ENCODE results near the gene UBE2U.
"Not testable (repeated sequence)": the region's sequence is repeated elsewhere in the genome, so short reads cannot be mapped to it uniquely, and the experiment has no call there.

The UBE2U gene

GRCh38 chr1:64240206-64240605 lies 36.8 kb downstream of the UBE2U start:
- no peak for DNase-seq (ENCODE audit: low read depth, low spot score)

GRCh38 chr1:64241069-64241468 lies 37.6 kb downstream of the UBE2U start:
- no peak for DNase-seq (ENCODE audit: low read depth, low spot score)

- DNase-seq (ENCODE audit: low read depth, low spot score): no peak
Observed at GRCh38 chr1:64242895-64243756, 39.7 kb downstream of the UBE2U start.

GRCh38 chr1:64243757-64244080 lies 40.3 kb downstream of the UBE2U start:
- DNase-seq (ENCODE audit: low read depth, low spot score): no peak

GRCh38 chr1:64245495-64245894 lies 42.1 kb downstream of the UBE2U start:
- DNase-seq (ENCODE audit: low read depth, low spot score): no peak

GRCh38 chr1:64246294-64246917 lies 43.0 kb downstream of the UBE2U start:
- no peak for DNase-seq (ENCODE audit: low read depth, low spot score)

GRCh38 chr1:64248065-64248464 lies 44.6 kb downstream of the UBE2U start:
- no peak for DNase-seq (ENCODE audit: low read depth, low spot score)

GRCh38 chr1:64250472-64250871 lies 47.0 kb downstream of the UBE2U start:
- DNase-seq (ENCODE audit: low read depth, low spot score): not testable (repeated sequence)

GRCh38 chr1:64251971-64252370 lies 48.5 kb downstream of the UBE2U start:
- no peak for DNase-seq (ENCODE audit: low read depth, low spot score)

GRCh38 chr1:64257233-64257632 lies 53.8 kb downstream of the UBE2U start:
- not testable (repeated sequence) for DNase-seq (ENCODE audit: low read depth, low spot score)

GRCh38 chr1:64258444-64258843 lies 55.0 kb downstream of the UBE2U start:
- DNase-seq (ENCODE audit: low read depth, low spot score): not testable (repeated sequence)

- DNase-seq (ENCODE audit: low read depth, low spot score): no peak
Observed at GRCh38 chr1:64263335-64263734, 59.9 kb downstream of the UBE2U start.

GRCh38 chr1:64263856-64264255 lies 60.4 kb downstream of the UBE2U start:
- DNase-seq (ENCODE audit: low read depth, low spot score): no peak

- no peak for DNase-seq (ENCODE audit: low read depth, low spot score)
Observed at GRCh38 chr1:64265141-64265540, 61.7 kb downstream of the UBE2U start.

GRCh38 chr1:64266991-64267390 lies 63.6 kb downstream of the UBE2U start:
- no peak for DNase-seq (ENCODE audit: low read depth, low spot score)

GRCh38 chr1:64268653-64269557 lies 65.5 kb downstream of the UBE2U start:
- DNase-seq (ENCODE audit: low read depth, low spot score): peak; percentile 47

GRCh38 chr1:64269558-64269884 lies 66.1 kb downstream of the UBE2U start:
- no peak for DNase-seq (ENCODE audit: low read depth, low spot score)

- no peak for DNase-seq (ENCODE audit: low read depth, low spot score)
Observed at GRCh38 chr1:64280001-64280400, 76.6 kb downstream of the UBE2U start.

- no peak for DNase-seq (ENCODE audit: low read depth, low spot score)
Observed at GRCh38 chr1:64282351-64282750, 78.9 kb downstream of the UBE2U start.

GRCh38 chr1:64287071-64287470 lies 83.6 kb downstream of the UBE2U start:
- DNase-seq (ENCODE audit: low read depth, low spot score): no peak

- DNase-seq (ENCODE audit: low read depth, low spot score): no peak
Observed at GRCh38 chr1:64290420-64290819, 87.0 kb downstream of the UBE2U start.

- DNase-seq (ENCODE audit: low read depth, low spot score): no peak
Observed at GRCh38 chr1:64291931-64292330, 88.5 kb downstream of the UBE2U start.
